ENCODE data around the gene SERPINB6.
"Not testable (repeated sequence)": the region's sequence is repeated elsewhere in the genome, so short reads cannot be mapped to it uniquely, and the experiment has no call there.

The SERPINB6 gene

DNA sequence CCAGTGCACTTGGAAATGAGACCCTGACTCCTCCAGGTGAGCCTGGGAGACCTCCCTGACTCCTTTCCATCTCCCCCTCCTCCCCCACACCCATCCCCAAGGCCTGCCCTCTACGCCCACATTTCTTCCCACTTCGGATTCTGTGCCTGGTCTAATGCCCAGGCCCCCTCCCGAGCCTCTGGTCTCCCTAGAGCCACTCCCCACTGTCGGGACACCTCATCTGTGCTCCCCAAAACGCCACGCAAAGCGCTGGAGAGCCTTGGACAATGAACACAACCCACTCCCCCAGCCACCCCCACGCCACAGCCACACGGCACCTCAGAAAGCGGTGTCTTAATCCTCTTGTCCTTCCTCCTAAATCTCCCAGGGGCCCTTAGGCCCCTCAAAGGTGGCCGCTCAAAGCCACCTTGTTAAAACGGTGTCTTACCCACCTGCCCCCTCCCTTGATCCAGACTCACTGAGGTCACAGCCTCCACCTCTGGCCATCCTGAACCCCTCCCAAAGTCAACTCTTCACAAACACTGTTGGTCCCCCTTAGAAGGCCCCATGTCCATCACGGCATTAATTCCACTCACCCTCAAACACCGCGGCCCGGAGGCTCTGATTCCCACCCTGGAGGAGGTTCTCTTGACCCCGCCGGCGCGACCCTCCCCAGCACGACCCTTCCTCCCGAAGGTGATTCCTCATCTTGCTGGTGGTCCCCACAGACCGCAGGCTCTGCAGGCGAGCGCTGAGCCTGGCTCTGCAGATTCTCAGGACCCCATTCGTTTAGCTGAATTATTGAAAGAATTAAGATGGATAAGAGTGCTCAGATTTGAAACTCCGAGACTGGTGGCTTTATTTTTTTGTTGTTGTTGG, 69.5 kb downstream of the SERPINB6 start:
- Mint-ChIP-seq H3K27ac (peak overlapping the region; percentile 29), H3K4me1 (peaks cover 36% of the 10 kb centered on the region), H3K4me3 (peak overlapping the region; percentile 89), H3K27me3 (ENCODE audit: low read depth, poor library complexity) (peaks cover 41% of the 10 kb centered on the region)
- DNase-seq; H3K36me3 Mint-ChIP-seq (ENCODE audit: low read depth); H3K9me3 Mint-ChIP-seq: not testable (repeated sequence)

DNA sequence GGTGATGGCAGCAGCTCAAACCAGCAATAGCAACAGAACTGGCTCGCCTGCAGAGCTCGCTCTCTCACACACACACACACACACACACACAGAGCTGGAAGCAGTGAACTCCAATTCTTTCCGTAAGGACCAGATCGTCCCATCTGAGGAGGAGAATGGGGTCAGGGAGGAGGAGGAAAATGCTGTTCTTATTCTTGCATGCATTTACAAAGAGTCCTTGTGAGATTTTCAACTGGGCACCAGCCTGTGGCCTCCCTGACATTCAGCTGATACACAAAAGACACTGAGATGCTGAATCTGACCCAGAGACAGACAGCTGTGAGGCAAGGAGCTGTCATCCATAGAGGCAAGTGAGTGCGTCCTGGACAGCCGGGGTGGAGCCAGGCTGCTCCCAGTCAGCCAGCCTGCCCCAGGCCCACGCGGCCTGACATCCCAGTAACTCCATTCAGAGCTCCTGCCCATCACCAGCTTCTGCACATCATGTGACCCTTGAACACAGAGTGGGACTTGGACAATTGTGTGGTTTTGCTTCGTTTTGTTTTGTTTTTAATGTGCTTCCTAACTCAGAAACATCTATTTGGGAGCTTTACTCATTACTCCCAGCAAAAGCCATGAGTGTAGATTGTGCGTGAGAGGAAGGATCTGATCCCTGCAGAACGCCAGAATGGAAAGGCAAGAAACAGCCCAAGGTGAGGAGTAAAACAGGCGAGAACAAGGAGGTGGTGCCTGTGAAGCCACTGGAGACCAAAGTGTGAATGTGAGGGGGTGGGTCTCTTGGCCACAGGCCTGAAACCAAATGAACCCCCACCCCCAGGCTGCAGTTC, 70.3 kb downstream of the SERPINB6 start:
- H3K27ac Mint-ChIP-seq: no peak overlapping the region
- H3K36me3 Mint-ChIP-seq (ENCODE audit: low read depth): peaks cover 10% of the 10 kb centered on the region
- TF ChIP-seq, protein P1, sequence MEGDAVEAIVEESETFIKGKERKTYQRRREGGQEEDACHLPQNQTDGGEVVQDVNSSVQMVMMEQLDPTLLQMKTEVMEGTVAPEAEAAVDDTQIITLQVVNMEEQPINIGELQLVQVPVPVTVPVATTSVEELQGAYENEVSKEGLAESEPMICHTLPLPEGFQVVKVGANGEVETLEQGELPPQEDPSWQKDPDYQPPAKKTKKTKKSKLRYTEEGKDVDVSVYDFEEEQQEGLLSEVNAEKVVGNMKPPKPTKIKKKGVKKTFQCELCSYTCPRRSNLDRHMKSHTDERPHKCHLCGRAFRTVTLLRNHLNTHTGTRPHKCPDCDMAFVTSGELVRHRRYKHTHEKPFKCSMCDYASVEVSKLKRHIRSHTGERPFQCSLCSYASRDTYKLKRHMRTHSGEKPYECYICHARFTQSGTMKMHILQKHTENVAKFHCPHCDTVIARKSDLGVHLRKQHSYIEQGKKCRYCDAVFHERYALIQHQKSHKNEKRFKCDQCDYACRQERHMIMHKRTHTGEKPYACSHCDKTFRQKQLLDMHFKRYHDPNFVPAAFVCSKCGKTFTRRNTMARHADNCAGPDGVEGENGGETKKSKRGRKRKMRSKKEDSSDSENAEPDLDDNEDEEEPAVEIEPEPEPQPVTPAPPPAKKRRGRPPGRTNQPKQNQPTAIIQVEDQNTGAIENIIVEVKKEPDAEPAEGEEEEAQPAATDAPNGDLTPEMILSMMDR (IDR thresholded peaks at IDR 0.05): no peak
- H3K4me3 Mint-ChIP-seq: peak overlapping the region; percentile 75
- peaks cover 35% of the 10 kb centered on the region for H3K27me3 Mint-ChIP-seq (ENCODE audit: low read depth, poor library complexity)
- peaks cover 34% of the 10 kb centered on the region for H3K4me1 Mint-ChIP-seq
- no peaks in the 10 kb centered on the region for H3K9me3 Mint-ChIP-seq
- DNase-seq: no peak

DNA sequence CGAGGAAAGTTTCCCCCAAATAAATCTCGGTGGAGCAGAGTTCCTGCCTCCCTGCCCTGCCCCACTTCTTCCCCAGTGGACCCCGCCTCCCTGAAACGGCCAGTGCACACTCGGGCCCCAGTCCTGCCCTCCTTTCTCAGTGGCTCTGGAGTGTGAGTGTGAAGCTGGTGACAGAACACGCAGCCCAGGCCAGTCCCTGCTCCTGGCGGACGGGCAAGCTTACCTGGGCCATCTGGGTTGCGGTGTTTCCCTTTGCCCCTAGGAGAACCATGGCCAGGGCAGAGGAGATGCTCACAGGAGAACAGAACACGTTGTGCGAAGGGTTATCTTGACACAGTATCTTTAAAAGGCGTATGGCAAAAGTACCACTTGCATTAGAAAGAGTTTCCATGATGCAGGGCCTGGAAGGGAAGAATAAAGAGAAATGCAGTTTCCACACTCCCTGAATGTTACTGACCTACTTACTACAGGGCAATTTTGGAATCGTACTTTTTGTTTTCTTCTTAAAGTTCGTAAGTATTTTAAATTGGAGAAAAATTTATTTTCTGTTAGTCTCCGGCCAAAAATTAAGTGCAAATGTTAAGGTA, 71.1 kb downstream of the SERPINB6 start:
- H3K27ac Mint-ChIP-seq: no peak overlapping the region
- DNase-seq: no peak
- H3K27me3 Mint-ChIP-seq (ENCODE audit: low read depth, poor library complexity): peaks cover 33% of the 10 kb centered on the region
- no peaks in the 10 kb centered on the region for H3K9me3 Mint-ChIP-seq
- H3K4me3 Mint-ChIP-seq: peak overlapping the region; percentile 75
- peaks cover 34% of the 10 kb centered on the region for H3K4me1 Mint-ChIP-seq
- TF ChIP-seq, protein P1 (IDR thresholded peaks at IDR 0.05): no peak
- peaks cover 13% of the 10 kb centered on the region for H3K36me3 Mint-ChIP-seq (ENCODE audit: low read depth)

DNA sequence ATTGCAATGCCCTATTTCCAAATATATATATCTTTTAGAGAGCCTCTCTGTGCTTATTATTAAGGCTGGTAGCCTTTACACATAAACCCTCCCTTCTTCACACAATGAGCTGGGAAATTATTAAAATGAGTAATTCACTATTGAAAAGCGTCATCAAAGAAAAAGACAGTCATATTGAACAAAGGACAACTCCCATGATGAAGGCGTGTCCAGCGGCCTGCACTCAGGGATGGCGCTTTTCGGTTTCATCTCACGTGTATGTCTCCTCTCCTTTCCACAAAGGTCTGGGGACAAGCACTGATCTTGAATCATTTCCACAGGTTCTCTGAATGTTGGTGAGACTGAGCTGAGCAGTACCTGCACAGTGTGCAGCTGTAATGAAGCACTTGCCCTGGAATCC, 71.8 kb downstream of the SERPINB6 start:
- Mint-ChIP-seq H3K36me3 (ENCODE audit: low read depth) (peaks cover 19% of the 10 kb centered on the region), H3K9me3 (no peaks in the 10 kb centered on the region), H3K4me1 (peaks cover 34% of the 10 kb centered on the region), H3K27me3 (ENCODE audit: low read depth, poor library complexity) (peaks cover 29% of the 10 kb centered on the region), H3K4me3 (no peak overlapping the region), H3K27ac (no peak overlapping the region)
- TF ChIP-seq, protein P1 (IDR thresholded peaks at IDR 0.05): no peak
- DNase-seq: no peak

Measured in nephron progenitor cell (in vitro differentiated cells).